ENCODE results near the gene SCN4A.

- TF ChIP-seq CTCF (IDR thresholded peaks at IDR 0.05) (no peak), POLR2A (IDR thresholded peaks at IDR 0.05) (no peak), EP300 (IDR thresholded peaks at IDR 0.05) (no peak)
Observed at GRCh38 chr17:63941751-63942150, 31.0 kb downstream of the SCN4A start.

Measured in tibial nerve (tissue), 4 donors.